DND-41 (cell line): Measurements from ENCODE around the gene NR4A2.

Source experiments
- ATAC-seq: fragments of 200-7000 bp; cut with Tn5 transposase; 3 replicates; pipeline ENCODE4 v1.9.1; 2021; ENCODE audit warnings: low read depth; ENCODE audit not compliant: insufficient read depth
- DNase-seq: peaks from one replicate; pipeline ENCODE4 v3.0.0-alpha.2; 2020
- H2AFZ ChIP-seq: 2 replicates; pipeline ENCODE4 v1.6.0; 2012; ENCODE audit warnings: low read depth, low read length
- H3K27ac ChIP-seq: 2 replicates; pipeline ENCODE4 v1.5.1; 2012; ENCODE audit warnings: low read length, inconsistent platforms
- H3K27me3 ChIP-seq: fragments of 200-600 bp; sonication (generic); 2 replicates; pipeline ENCODE4 v1.6.0; 2012; ENCODE audit warnings: low read length, mild to moderate bottlenecking, inconsistent platforms; ENCODE audit not compliant: insufficient read depth, poor library complexity
- H3K36me3 ChIP-seq: 2 replicates; pipeline ENCODE4 v1.5.1; 2012; ENCODE audit warnings: low read length, inconsistent platforms; ENCODE audit not compliant: insufficient read depth
- H3K4me1 ChIP-seq: 2 replicates; pipeline ENCODE4 v1.5.1; 2012; ENCODE audit warnings: mild to moderate bottlenecking, low read length; ENCODE audit not compliant: insufficient read depth
- H3K4me2 ChIP-seq: 2 replicates; pipeline ENCODE4 v1.6.0; 2012; ENCODE audit warnings: mild to moderate bottlenecking, moderate library complexity, low read length, inconsistent platforms; ENCODE audit not compliant: insufficient read depth
- H3K4me3 ChIP-seq, 2 experiments: fragments of 200-600 bp in 1 of 2; shearing (Covaris generic) in 1 of 2; 2 replicates each; pipeline ENCODE4 v1.5.1; 2012 to 2016; ENCODE audit warnings: inconsistent platforms in 2 of 2, low read length in 2 of 2, mild to moderate bottlenecking in 2 of 2, low read depth in 1 of 2, moderate library complexity in 1 of 2
- H3K79me2 ChIP-seq: 2 replicates; pipeline ENCODE4 v1.6.0; 2012; ENCODE audit warnings: low read length, inconsistent platforms; ENCODE audit not compliant: insufficient read depth
- H3K9ac ChIP-seq: 2 replicates; pipeline ENCODE4 v1.6.0; 2012; ENCODE audit warnings: low read depth, mild to moderate bottlenecking, inconsistent platforms, low read length, moderate library complexity
- H3K9me3 ChIP-seq: 2 replicates; pipeline ENCODE4 v1.5.1; 2012; ENCODE audit warnings: low read length, moderate library complexity, mild to moderate bottlenecking, inconsistent platforms; ENCODE audit not compliant: insufficient read depth, severe bottlenecking
- H4K20me1 ChIP-seq: 2 replicates; pipeline ENCODE4 v1.6.0; 2012; ENCODE audit warnings: low read length; ENCODE audit not compliant: insufficient read depth
- EZH2 ChIP-seq: IDR thresholded peaks from 3 replicates; pipeline ENCODE4 v1.6.1; 2012; ENCODE audit warnings: borderline replicate concordance, low read depth, mild to moderate bottlenecking, moderate library complexity, low read length, inconsistent platforms; ENCODE audit not compliant: severe bottlenecking
- TF ChIP-seq, protein P1 (sequence below): IDR thresholded peaks from 2 replicates; pipeline ENCODE4 v1.5.1; 2012; ENCODE audit warnings: borderline replicate concordance, low read length, moderate library complexity, mild to moderate bottlenecking; ENCODE audit not compliant: poor library complexity, severe bottlenecking; ENCODE audit errors: extremely low read depth

NR4A2 gene

DNA sequence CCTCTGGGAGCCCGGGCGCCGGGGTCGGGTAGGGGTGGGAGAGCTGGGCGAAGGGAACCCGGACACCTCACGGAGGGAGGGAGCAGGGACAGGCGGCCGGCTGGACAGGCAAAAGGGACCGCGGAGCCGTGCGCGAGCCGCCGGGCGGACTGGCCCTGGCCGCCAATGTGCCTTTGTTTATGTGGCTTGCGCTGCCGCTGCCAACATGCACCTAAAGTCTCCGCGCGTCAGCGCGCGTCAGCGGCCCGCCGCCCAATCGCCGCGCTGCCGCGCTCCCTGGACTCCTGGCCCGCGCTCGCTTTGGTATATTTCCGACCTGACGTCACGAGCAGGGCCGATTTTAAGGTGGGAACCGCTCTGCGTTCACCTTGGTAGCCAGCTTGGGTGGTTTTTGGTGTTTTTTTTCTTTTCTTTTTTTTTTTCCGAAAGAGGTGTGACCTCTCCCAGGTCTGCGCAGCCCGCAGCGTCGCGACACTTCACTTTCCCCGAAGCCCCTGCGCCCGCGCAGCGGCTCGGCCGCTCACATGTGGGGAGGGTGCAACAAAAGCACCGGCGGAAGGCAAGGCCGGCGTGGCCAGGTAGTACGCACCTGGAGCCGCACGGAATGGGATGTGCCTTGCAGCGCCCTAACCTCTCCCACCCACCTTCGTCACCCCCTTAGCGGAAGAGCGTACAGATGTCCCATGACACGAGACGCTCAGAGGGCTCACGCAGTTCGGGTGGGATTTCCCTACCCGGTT lies at the start of gene NR4A2:
TSS of gene NR4A2 (minus strand) at position 188 of the 740 bp plus-strand sequence. CDS start 2,535 bp downstream, outside the sequence.
- peaks cover 55% of the 10 kb centered on the region for H3K4me1 ChIP-seq
- peaks cover 8% of the 10 kb centered on the region for H3K27me3 ChIP-seq
- DNase-seq = peak; percentile 70

DNA sequence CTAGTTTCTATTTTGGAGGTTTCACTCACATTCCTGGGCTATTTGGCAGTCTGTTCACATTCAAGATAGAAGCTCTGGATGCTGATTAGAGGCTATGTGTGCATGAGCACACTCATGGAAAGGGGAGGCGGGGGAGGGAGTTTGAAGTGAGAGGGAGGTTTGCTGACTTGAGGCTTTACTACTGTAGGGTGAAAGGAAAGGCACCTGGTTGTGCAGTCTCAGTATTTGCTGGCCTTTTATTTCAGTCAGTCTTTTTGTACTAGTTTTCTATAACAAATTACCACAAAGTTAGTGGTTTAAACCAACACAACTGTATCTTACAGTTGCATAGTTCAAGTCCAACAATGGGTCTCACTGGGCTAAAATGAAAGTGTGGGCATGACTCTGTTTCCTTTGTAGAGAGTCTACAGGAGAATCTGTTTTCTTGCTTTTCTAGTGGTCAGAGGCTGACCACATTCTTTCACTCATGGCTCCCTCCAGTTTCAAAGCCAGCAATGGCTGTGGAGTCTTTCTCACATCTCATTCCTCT lies 47.7 kb upstream of the NR4A2 start:
- Histone ChIP-seq H4K20me1 (no peaks in the 10 kb centered on the region), H3K9ac (no peak overlapping the region), H3K4me3 (no peak overlapping the region), H2AFZ (no peak overlapping the region), H3K9me3 (no peaks in the 10 kb centered on the region), H3K4me2 (no peak overlapping the region), H3K36me3 (no peaks in the 10 kb centered on the region), H3K27ac (no peak overlapping the region), H3K27me3 (no peaks in the 10 kb centered on the region), H3K4me1 (peaks cover 12% of the 10 kb centered on the region), H3K79me2 (no peaks in the 10 kb centered on the region)
- TF ChIP-seq EZH2 = no peak
- TF ChIP-seq, protein P1, sequence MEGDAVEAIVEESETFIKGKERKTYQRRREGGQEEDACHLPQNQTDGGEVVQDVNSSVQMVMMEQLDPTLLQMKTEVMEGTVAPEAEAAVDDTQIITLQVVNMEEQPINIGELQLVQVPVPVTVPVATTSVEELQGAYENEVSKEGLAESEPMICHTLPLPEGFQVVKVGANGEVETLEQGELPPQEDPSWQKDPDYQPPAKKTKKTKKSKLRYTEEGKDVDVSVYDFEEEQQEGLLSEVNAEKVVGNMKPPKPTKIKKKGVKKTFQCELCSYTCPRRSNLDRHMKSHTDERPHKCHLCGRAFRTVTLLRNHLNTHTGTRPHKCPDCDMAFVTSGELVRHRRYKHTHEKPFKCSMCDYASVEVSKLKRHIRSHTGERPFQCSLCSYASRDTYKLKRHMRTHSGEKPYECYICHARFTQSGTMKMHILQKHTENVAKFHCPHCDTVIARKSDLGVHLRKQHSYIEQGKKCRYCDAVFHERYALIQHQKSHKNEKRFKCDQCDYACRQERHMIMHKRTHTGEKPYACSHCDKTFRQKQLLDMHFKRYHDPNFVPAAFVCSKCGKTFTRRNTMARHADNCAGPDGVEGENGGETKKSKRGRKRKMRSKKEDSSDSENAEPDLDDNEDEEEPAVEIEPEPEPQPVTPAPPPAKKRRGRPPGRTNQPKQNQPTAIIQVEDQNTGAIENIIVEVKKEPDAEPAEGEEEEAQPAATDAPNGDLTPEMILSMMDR = no peak
- ATAC-seq (peak; percentile 64), DNase-seq (peak; percentile 15)

More for the DNA sequence above, at the start of gene NR4A2:
- peak within 1 kb of the TSS; percentile 77 for H3K27ac ChIP-seq
- TF ChIP-seq, protein P1 = no peak
- TF ChIP-seq EZH2 = peak; percentile 68
- H2AFZ ChIP-seq = peak within 1 kb of the TSS; percentile 81
- no peaks in the 10 kb centered on the region for H4K20me1 ChIP-seq
- no peaks in the 10 kb centered on the region for H3K79me2 ChIP-seq
- H3K36me3 ChIP-seq = no peaks in the 10 kb centered on the region
- peak; percentile 46 for ATAC-seq
- H3K9ac ChIP-seq = peak within 1 kb of the TSS; percentile 70
- H3K9me3 ChIP-seq = no peaks in the 10 kb centered on the region
- peak within 1 kb of the TSS; percentile 99 for H3K4me2 ChIP-seq
- peak within 1 kb of the TSS; percentile 35 to 85 for H3K4me3 ChIP-seq

DNA sequence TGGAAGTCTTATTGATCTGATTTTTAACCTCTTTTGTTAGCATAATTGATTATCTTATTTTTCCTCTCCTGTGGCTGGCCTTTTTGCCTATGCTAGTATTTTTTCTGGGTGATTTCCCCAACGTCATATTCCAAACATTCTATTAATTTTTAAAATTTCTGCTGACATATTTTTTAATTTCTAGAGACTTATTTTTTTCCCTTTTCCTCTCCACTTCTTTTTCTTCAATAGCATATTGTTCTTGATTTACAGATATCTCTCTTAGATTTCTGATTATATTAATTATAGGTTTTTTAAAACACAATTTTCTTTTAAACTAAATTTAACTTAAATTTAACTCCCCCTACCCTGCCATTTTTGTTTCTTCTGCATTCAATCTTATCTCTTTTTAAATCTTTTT lies 47.2 kb upstream of the NR4A2 start:
- Histone ChIP-seq H3K4me1 (peaks cover 9% of the 10 kb centered on the region), H3K79me2 (no peaks in the 10 kb centered on the region), H3K27me3 (no peaks in the 10 kb centered on the region), H3K9ac (no peak overlapping the region), H3K4me3 (no peak overlapping the region), H3K4me2 (no peak overlapping the region), H2AFZ (no peak overlapping the region), H4K20me1 (no peaks in the 10 kb centered on the region), H3K27ac (no peak overlapping the region), H3K9me3 (no peaks in the 10 kb centered on the region), H3K36me3 (no peaks in the 10 kb centered on the region)
- DNase-seq = no peak
- TF ChIP-seq EZH2 = no peak
- TF ChIP-seq, protein P1 = no peak
- no peak for ATAC-seq
